ENCODE measurements around the gene EYA2. TPM values are rescaled to one million over a fixed set of nuclear protein-coding genes. Genes with fewer than 3 reads are reported as not detected.

EYA2 gene
- total and polyA plus RNA-seq, 4 donors, result 0.17 to 0.54 (median 0.23) TPM; not detected in 1

GRCh38 chr20:47090835-47091234 lies 196.2 kb downstream of the EYA2 start:
- TF ChIP-seq FOXA2 (IDR thresholded peaks at IDR 0.05) (no peak), ZBTB33 (IDR thresholded peaks at IDR 0.05) (no peak), YY1 (IDR thresholded peaks at IDR 0.05) (no peak), FOXA1 (IDR thresholded peaks at IDR 0.05) (no peak), TAF1 (conservative IDR thresholded peaks at IDR 0.05) (no peak), NR2F2 (IDR thresholded peaks at IDR 0.05) (no peak)
- TF ChIP-seq, protein P1, sequence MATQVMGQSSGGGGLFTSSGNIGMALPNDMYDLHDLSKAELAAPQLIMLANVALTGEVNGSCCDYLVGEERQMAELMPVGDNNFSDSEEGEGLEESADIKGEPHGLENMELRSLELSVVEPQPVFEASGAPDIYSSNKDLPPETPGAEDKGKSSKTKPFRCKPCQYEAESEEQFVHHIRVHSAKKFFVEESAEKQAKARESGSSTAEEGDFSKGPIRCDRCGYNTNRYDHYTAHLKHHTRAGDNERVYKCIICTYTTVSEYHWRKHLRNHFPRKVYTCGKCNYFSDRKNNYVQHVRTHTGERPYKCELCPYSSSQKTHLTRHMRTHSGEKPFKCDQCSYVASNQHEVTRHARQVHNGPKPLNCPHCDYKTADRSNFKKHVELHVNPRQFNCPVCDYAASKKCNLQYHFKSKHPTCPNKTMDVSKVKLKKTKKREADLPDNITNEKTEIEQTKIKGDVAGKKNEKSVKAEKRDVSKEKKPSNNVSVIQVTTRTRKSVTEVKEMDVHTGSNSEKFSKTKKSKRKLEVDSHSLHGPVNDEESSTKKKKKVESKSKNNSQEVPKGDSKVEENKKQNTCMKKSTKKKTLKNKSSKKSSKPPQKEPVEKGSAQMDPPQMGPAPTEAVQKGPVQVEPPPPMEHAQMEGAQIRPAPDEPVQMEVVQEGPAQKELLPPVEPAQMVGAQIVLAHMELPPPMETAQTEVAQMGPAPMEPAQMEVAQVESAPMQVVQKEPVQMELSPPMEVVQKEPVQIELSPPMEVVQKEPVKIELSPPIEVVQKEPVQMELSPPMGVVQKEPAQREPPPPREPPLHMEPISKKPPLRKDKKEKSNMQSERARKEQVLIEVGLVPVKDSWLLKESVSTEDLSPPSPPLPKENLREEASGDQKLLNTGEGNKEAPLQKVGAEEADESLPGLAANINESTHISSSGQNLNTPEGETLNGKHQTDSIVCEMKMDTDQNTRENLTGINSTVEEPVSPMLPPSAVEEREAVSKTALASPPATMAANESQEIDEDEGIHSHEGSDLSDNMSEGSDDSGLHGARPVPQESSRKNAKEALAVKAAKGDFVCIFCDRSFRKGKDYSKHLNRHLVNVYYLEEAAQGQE (IDR thresholded peaks at IDR 0.05), result no peak
- WGBS, result 88% methylated on average over 5 of the region's 5 CpGs
- DNase-seq (ENCODE audit: low spot score), result no peak

DNA sequence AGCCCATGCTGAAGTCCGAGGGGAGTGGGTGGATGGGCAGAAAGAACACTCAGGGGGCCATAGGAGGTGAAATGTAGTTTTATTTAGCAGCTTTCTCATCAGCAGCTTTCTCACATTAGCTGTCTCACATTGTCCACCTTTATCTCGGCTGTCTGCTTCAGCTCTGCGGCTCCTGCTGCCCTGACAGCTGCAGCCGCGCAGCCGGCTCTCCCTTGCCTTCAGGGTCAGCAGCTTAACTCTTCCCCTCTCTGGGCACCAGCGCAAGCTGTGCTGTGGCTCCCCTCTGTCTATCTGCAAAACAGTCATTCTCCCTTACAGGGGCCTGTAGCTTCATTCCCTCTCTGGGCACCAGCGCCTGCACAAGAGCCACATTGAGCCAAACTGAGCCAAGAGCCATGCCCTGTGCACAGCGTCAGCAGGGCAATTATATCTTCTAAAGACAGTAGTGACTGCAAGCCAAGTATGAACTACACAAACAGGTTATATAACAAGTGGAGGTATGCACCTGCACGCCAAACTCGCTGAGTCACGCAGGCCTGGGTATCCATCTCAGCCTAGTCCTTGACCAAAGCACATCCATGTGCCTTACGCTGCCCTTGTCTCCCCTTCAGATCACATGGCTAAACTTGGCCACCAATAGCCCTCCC lies 198.8 kb downstream of the EYA2 start:
- no peak overlapping the region for H3K27ac ChIP-seq (ENCODE audit: low read depth in 1 of 2, low read length in 2 of 2)
- DNase-seq (ENCODE audit: low spot score), result no peak
- no peaks in the 10 kb centered on the region for H3K4me1 ChIP-seq (ENCODE audit: control insufficient read depth in 4 of 4, insufficient read depth in 4 of 4, low read length in 3 of 4)
- TF ChIP-seq RAD21 (IDR thresholded peaks at IDR 0.05), result no peak
- TF ChIP-seq GABPA (IDR thresholded peaks at IDR 0.05 in 1 of 2, conservative IDR thresholded peaks at IDR 0.05 in 1 of 2), result no peak
- TF ChIP-seq, protein P2, sequence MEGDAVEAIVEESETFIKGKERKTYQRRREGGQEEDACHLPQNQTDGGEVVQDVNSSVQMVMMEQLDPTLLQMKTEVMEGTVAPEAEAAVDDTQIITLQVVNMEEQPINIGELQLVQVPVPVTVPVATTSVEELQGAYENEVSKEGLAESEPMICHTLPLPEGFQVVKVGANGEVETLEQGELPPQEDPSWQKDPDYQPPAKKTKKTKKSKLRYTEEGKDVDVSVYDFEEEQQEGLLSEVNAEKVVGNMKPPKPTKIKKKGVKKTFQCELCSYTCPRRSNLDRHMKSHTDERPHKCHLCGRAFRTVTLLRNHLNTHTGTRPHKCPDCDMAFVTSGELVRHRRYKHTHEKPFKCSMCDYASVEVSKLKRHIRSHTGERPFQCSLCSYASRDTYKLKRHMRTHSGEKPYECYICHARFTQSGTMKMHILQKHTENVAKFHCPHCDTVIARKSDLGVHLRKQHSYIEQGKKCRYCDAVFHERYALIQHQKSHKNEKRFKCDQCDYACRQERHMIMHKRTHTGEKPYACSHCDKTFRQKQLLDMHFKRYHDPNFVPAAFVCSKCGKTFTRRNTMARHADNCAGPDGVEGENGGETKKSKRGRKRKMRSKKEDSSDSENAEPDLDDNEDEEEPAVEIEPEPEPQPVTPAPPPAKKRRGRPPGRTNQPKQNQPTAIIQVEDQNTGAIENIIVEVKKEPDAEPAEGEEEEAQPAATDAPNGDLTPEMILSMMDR (IDR thresholded peaks at IDR 0.05; ENCODE audit: low read depth, low read length, missing input control), result no peak
- TF ChIP-seq JUND (IDR thresholded peaks at IDR 0.05), result no peak
- TF ChIP-seq EGR1 (IDR thresholded peaks at IDR 0.05; ENCODE audit: low read depth in 2 of 2), result no peak
- no peak for TF ChIP-seq HNF4G (IDR thresholded peaks at IDR 0.05)
- peaks cover 0 to 3% (median 0%) of the 10 kb centered on the region in 4 donors for H3K36me3 ChIP-seq (ENCODE audit: control insufficient read depth in 4 of 4, insufficient read depth in 3 of 4, low read depth in 1 of 4, low read length in 3 of 4)
- H3K27me3 ChIP-seq (ENCODE audit: control insufficient read depth in 4 of 4, insufficient read depth in 4 of 4, low read length in 3 of 4), result no peaks in the 10 kb centered on the region
- H3K9me3 ChIP-seq (ENCODE audit: control insufficient read depth in 4 of 4, low read length in 3 of 4), result peaks cover 0 to 3% (median under 1%) of the 10 kb centered on the region in 4 donors
- H3K4me3 ChIP-seq (ENCODE audit: low read depth in 1 of 3, low read length in 3 of 3), result no peak overlapping the region
- WGBS, result 80% methylated on average over 13 of the region's 13 CpGs
- no peak overlapping the region for H3K9ac ChIP-seq (ENCODE audit: low read depth in 1 of 2, low read length in 2 of 2)

More at GRCh38 chr20:47090835-47091234, 196.2 kb downstream of the EYA2 start:
- no peaks in the 10 kb centered on the region for H3K27me3 ChIP-seq (ENCODE audit: control insufficient read depth in 4 of 4, insufficient read depth in 4 of 4, low read length in 3 of 4)
- H3K36me3 ChIP-seq (ENCODE audit: control insufficient read depth in 4 of 4, insufficient read depth in 3 of 4, low read depth in 1 of 4, low read length in 3 of 4), result no peaks in the 10 kb centered on the region
- no peak overlapping the region for H3K27ac ChIP-seq (ENCODE audit: low read depth in 1 of 2, low read length in 2 of 2)
- no peaks in the 10 kb centered on the region for H3K4me1 ChIP-seq (ENCODE audit: control insufficient read depth in 4 of 4, insufficient read depth in 4 of 4, low read length in 3 of 4)
- no peak overlapping the region for H3K4me3 ChIP-seq (ENCODE audit: low read depth in 1 of 3, low read length in 3 of 3)
- H3K9ac ChIP-seq (ENCODE audit: low read depth in 1 of 2, low read length in 2 of 2), result no peak overlapping the region
- peaks cover 0 to 3% (median under 1%) of the 10 kb centered on the region in 4 donors for H3K9me3 ChIP-seq (ENCODE audit: control insufficient read depth in 4 of 4, low read length in 3 of 4)
